Lung (tissue), 12 donors: Measurements from ENCODE around the gene GAPDH. TPM values are rescaled to one million over a fixed set of nuclear protein-coding genes. Genes with fewer than 3 reads are reported as not detected.
A peak's percentile ranks its signal among the peaks of the same experiment; 100 is the strongest.

Experiments used
- ATAC-seq: fragments of 200-7000 bp; cut with Tn5 transposase; one replicate; pipeline ENCODE4 v1.9.1; 2020; ENCODE audit warnings: moderate number of reproducible peaks; ENCODE audit not compliant: insufficient read depth, low FRiP score
- DNase-seq, 3 donors: peaks; one replicate each; pipeline ENCODE4 v3.0.0-alpha.2; 2013 to 2017
- H3K27ac ChIP-seq, 2 donors: one replicate each; pipeline ENCODE4 v1.5.1; 2013; ENCODE audit warnings: mild to moderate bottlenecking in 2 of 2, moderate library complexity in 2 of 2, control low read depth in 1 of 2, inconsistent platforms in 1 of 2, low read depth in 1 of 2, low read length in 1 of 2
- H3K27me3 ChIP-seq, 3 donors: one replicate each; pipeline ENCODE4 v1.5.1; 2013; ENCODE audit warnings: low read length in 2 of 3; ENCODE audit not compliant: control insufficient read depth in 3 of 3, insufficient read depth in 3 of 3
- H3K36me3 ChIP-seq, 4 donors: one replicate each; pipeline ENCODE4 v1.5.1; 2013; ENCODE audit warnings: low read length in 4 of 4, mild to moderate bottlenecking in 1 of 4, moderate library complexity in 1 of 4; ENCODE audit not compliant: control insufficient read depth in 4 of 4, insufficient read depth in 4 of 4
- H3K4me1 ChIP-seq, 5 donors: one replicate each; pipeline ENCODE4 v1.5.1; 2013; ENCODE audit warnings: low read length in 5 of 5, mild to moderate bottlenecking in 2 of 5, moderate library complexity in 1 of 5; ENCODE audit not compliant: control insufficient read depth in 5 of 5, insufficient read depth in 5 of 5
- H3K4me3 ChIP-seq: one replicate; pipeline ENCODE4 v1.5.1; 2013; ENCODE audit warnings: mild to moderate bottlenecking, control low read depth, moderate library complexity
- H3K9ac ChIP-seq, 2 donors: one replicate each; pipeline ENCODE4 v1.5.1; 2013; ENCODE audit warnings: low read length in 2 of 2, control low read depth in 1 of 2; ENCODE audit not compliant: insufficient read depth in 1 of 2
- H3K9me3 ChIP-seq, 4 donors: one replicate each; pipeline ENCODE4 v1.5.1; 2013; ENCODE audit warnings: low read length in 3 of 4, mild to moderate bottlenecking in 1 of 4, moderate library complexity in 1 of 4; ENCODE audit not compliant: control insufficient read depth in 4 of 4, insufficient read depth in 3 of 4
- CTCF ChIP-seq: IDR thresholded peaks from 2 replicates; pipeline ENCODE4 v1.5.1; 2012; ENCODE audit warnings: mild to moderate bottlenecking; ENCODE audit errors: control extremely low read depth, extremely low read depth
- WGBS, 2 donors: extraction: QIAGEN DNeasy Blood & Tissue Kit; methylation state at CpG; one replicate each; pipeline ENCODE4 v1.1.7; 2013; 5-methylcytosine and 5-hydroxymethylcytosine counted together
- polyA plus RNA-seq, 2 donors: library from polyadenylated mRNA; stranded (reverse); fragments of 200-250 nt; gene quantifications; one replicate each; pipeline ENCODE4 v1.2.1, GENCODE V29; 2013
- total RNA-seq, 2 donors: library from RNA; depleted of rRNA in 1 of 2; stranded (reverse); fragments of >200 nt in 1 of 2; gene quantifications; one replicate each; pipeline ENCODE4 v1.2.1, GENCODE V29; 2014 to 2021
- donor health status: control.
- donor health status: control.
- donor health status: Bipolar disorder and iron deficiency.
- donor health status: healthy.
- donor health status: DM: yes; HTN: yes; CAD: no.

The GAPDH gene
- total and polyA plus RNA-seq, 4 donors, result 843 to 3,540 (median 1,694) TPM

GRCh38 chr12:6546016-6546415 is 11.7 kb downstream of the GAPDH start:
- Histone ChIP-seq H3K9me3 (peaks cover 0 to 2% (median 0%) of the 10 kb centered on the region in 4 donors), H3K4me3 (no peak overlapping the region), H3K27me3 (no peaks in the 10 kb centered on the region), H3K27ac (no peak overlapping the region), H3K36me3 (peaks cover 4 to 25% (median 17%) of the 10 kb centered on the region in 4 donors), H3K9ac (no peak overlapping the region), H3K4me1 (peaks cover 0 to 8% (median 0%) of the 10 kb centered on the region in 5 donors)
- DNase-seq, result no peak
- TF ChIP-seq CTCF, result no peak
- no peak for ATAC-seq
- 91 to 95% methylated on average over 10 of the region's 10 CpGs for WGBS, 2 donors

GRCh38 chr12:6547566-6547965 is 13.2 kb downstream of the GAPDH start:
- no peak for TF ChIP-seq CTCF
- peaks cover 0 to 17% (median 2%) of the 10 kb centered on the region in 5 donors for H3K4me1 ChIP-seq
- no peak overlapping the region for H3K27ac ChIP-seq
- WGBS, 2 donors, result 86 to 92% methylated on average over 1 of the region's 1 CpG
- H3K36me3 ChIP-seq, result peaks cover 4 to 25% (median 18%) of the 10 kb centered on the region in 4 donors
- no peak overlapping the region for H3K4me3 ChIP-seq
- ATAC-seq (no peak), DNase-seq (no peak)
- H3K27me3 ChIP-seq, result no peaks in the 10 kb centered on the region
- peaks cover 0 to 2% (median 0%) of the 10 kb centered on the region in 4 donors for H3K9me3 ChIP-seq
- H3K9ac ChIP-seq, result no peak overlapping the region

- 75 to 84% methylated on average over 9 of the region's 9 CpGs for WGBS, 2 donors
- Histone ChIP-seq H3K27me3 (no peaks in the 10 kb centered on the region), H3K4me3 (no peak overlapping the region), H3K27ac (no peak overlapping the region), H3K4me1 (peaks cover 0 to 19% (median 6%) of the 10 kb centered on the region in 5 donors), H3K9ac (no peak overlapping the region), H3K9me3 (peaks cover 0 to 2% (median 0%) of the 10 kb centered on the region in 4 donors), H3K36me3 (peaks cover 4 to 25% (median 18%) of the 10 kb centered on the region in 4 donors)
- TF ChIP-seq CTCF, result no peak
- ATAC-seq, result no peak
- DNase-seq, result no peak
Measured at GRCh38 chr12:6547987-6548386, 13.7 kb downstream of the GAPDH start.

GRCh38 chr12:6548556-6548955 is 14.2 kb downstream of the GAPDH start:
- H3K36me3 ChIP-seq, result peaks cover 4 to 25% (median 18%) of the 10 kb centered on the region in 4 donors
- H3K4me3 ChIP-seq, result no peak overlapping the region
- H3K27me3 ChIP-seq, result no peaks in the 10 kb centered on the region
- H3K9me3 ChIP-seq, result peaks cover 0 to 2% (median 0%) of the 10 kb centered on the region in 4 donors
- TF ChIP-seq CTCF, result no peak
- peaks cover 3 to 20% (median 9%) of the 10 kb centered on the region in 5 donors for H3K4me1 ChIP-seq
- 78 to 83% methylated on average over 26 of the region's 26 CpGs for WGBS, 2 donors
- no peak overlapping the region for H3K9ac ChIP-seq
- peak overlapping the region in 1 of 2 donors; percentile 51 for H3K27ac ChIP-seq
- DNase-seq (no peak), ATAC-seq (no peak)
